GM21717 (cell line): ENCODE measurements around the gene GTF2I.
"Not testable (repeated sequence)": the region's sequence is repeated elsewhere in the genome, so short reads cannot be mapped to it uniquely, and the experiment has no call there.

Source experiments
- ATAC-seq: cut with Tn5 transposase; IDR thresholded peaks from one replicate; pipeline ENCODE4 v1.9.1; 2021; ENCODE audit warnings: mild to moderate bottlenecking, moderate library complexity; ENCODE audit not compliant: unreplicated experiment

Gene GTF2I

GRCh38 chr7:74656441-74656836 is 1.1 kb upstream of the GTF2I start:
- ATAC-seq, result no peak

GRCh38 chr7:74656837-74657691 is 454 bp upstream of the GTF2I start:
- ATAC-seq, result peak; percentile 50

GRCh38 chr7:74658178-74659004 is 873 bp downstream of the GTF2I start:
- peak; percentile 47 for ATAC-seq

GRCh38 chr7:74660202-74660601 is 2.7 kb downstream of the GTF2I start:
- not testable (repeated sequence) for ATAC-seq

GRCh38 chr7:74661836-74662794 is 4.6 kb downstream of the GTF2I start:
- not testable (repeated sequence) for ATAC-seq

GRCh38 chr7:74665296-74665938 is 7.9 kb downstream of the GTF2I start:
- no peak for ATAC-seq

- not testable (repeated sequence) for ATAC-seq
These were observed 9.5 kb downstream of the GTF2I start for GRCh38 chr7:74667013-74667412.

- not testable (repeated sequence) for ATAC-seq
These were observed 10.0 kb downstream of the GTF2I start for GRCh38 chr7:74667520-74667919.

- no peak for ATAC-seq
These were observed 14.1 kb downstream of the GTF2I start for GRCh38 chr7:74671602-74672001.

GRCh38 chr7:74672343-74672915 is 14.9 kb downstream of the GTF2I start:
- no peak for ATAC-seq

GRCh38 chr7:74674166-74674565 is 16.6 kb downstream of the GTF2I start:
- ATAC-seq, result no peak

- no peak for ATAC-seq
These were observed 25.3 kb downstream of the GTF2I start for GRCh38 chr7:74682829-74683228.

GRCh38 chr7:74683799-74684198 is 26.3 kb downstream of the GTF2I start:
- ATAC-seq, result no peak

GRCh38 chr7:74684473-74684872 is 27.0 kb downstream of the GTF2I start:
- ATAC-seq, result no peak

- no peak for ATAC-seq
These were observed 27.4 kb downstream of the GTF2I start for GRCh38 chr7:74684921-74685320.

- no peak for ATAC-seq
These were observed 33.0 kb downstream of the GTF2I start for GRCh38 chr7:74690474-74690873.

GRCh38 chr7:74704419-74704818 is 46.9 kb downstream of the GTF2I start:
- not testable (repeated sequence) for ATAC-seq

GRCh38 chr7:74707238-74707637 is 49.7 kb downstream of the GTF2I start:
- no peak for ATAC-seq

GRCh38 chr7:74708569-74709275 is 51.2 kb downstream of the GTF2I start:
- no peak for ATAC-seq
